Measurements from ENCODE around the gene TMEM117.

GRCh38 chr12:43882578-43883178 lies 46.8 kb downstream of the TMEM117 start:
- TF ChIP-seq YY1 (tag by site-specific recombination; IDR thresholded peaks at IDR 0.05) (no peak), ZNF24 (tag by site-specific recombination; IDR thresholded peaks at IDR 0.05) (no peak), SP3 (tag by site-specific recombination; IDR thresholded peaks at IDR 0.05) (no peak), ZBTB20 (tag by site-specific recombination; IDR thresholded peaks at IDR 0.05) (no peak), ZNF280D (tag by site-specific recombination; IDR thresholded peaks at IDR 0.05) (no peak), ZNF138 (tag by site-specific recombination; IDR thresholded peaks at IDR 0.05; ENCODE audit: borderline replicate concordance) (no peak), ZNF791 (tag by site-specific recombination; IDR thresholded peaks at IDR 0.05) (no peak), ZBTB11 (tag by site-specific recombination; conservative IDR thresholded peaks at IDR 0.05; ENCODE audit: low read depth) (no peak), ZNF76 (tag by site-specific recombination; IDR thresholded peaks at IDR 0.05; ENCODE audit: borderline replicate concordance, low read depth) (no peak)
- TF ChIP-seq, protein P1, sequence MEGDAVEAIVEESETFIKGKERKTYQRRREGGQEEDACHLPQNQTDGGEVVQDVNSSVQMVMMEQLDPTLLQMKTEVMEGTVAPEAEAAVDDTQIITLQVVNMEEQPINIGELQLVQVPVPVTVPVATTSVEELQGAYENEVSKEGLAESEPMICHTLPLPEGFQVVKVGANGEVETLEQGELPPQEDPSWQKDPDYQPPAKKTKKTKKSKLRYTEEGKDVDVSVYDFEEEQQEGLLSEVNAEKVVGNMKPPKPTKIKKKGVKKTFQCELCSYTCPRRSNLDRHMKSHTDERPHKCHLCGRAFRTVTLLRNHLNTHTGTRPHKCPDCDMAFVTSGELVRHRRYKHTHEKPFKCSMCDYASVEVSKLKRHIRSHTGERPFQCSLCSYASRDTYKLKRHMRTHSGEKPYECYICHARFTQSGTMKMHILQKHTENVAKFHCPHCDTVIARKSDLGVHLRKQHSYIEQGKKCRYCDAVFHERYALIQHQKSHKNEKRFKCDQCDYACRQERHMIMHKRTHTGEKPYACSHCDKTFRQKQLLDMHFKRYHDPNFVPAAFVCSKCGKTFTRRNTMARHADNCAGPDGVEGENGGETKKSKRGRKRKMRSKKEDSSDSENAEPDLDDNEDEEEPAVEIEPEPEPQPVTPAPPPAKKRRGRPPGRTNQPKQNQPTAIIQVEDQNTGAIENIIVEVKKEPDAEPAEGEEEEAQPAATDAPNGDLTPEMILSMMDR (tag by site-specific recombination; IDR thresholded peaks at IDR 0.05): peak; percentile 42; the same call in 1 of the 2 replicates
- TF ChIP-seq, protein P2, sequence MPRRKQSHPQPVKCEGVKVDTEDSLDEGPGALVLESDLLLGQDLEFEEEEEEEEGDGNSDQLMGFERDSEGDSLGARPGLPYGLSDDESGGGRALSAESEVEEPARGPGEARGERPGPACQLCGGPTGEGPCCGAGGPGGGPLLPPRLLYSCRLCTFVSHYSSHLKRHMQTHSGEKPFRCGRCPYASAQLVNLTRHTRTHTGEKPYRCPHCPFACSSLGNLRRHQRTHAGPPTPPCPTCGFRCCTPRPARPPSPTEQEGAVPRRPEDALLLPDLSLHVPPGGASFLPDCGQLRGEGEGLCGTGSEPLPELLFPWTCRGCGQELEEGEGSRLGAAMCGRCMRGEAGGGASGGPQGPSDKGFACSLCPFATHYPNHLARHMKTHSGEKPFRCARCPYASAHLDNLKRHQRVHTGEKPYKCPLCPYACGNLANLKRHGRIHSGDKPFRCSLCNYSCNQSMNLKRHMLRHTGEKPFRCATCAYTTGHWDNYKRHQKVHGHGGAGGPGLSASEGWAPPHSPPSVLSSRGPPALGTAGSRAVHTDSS (tag by site-specific recombination; IDR thresholded peaks at IDR 0.05): no peak
- TF ChIP-seq, protein P3, sequence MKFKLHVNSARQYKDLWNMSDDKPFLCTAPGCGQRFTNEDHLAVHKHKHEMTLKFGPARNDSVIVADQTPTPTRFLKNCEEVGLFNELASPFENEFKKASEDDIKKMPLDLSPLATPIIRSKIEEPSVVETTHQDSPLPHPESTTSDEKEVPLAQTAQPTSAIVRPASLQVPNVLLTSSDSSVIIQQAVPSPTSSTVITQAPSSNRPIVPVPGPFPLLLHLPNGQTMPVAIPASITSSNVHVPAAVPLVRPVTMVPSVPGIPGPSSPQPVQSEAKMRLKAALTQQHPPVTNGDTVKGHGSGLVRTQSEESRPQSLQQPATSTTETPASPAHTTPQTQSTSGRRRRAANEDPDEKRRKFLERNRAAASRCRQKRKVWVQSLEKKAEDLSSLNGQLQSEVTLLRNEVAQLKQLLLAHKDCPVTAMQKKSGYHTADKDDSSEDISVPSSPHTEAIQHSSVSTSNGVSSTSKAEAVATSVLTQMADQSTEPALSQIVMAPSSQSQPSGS (tag by site-specific recombination; IDR thresholded peaks at IDR 0.05; ENCODE audit: low read depth): no peak
- TF ChIP-seq, protein P4, sequence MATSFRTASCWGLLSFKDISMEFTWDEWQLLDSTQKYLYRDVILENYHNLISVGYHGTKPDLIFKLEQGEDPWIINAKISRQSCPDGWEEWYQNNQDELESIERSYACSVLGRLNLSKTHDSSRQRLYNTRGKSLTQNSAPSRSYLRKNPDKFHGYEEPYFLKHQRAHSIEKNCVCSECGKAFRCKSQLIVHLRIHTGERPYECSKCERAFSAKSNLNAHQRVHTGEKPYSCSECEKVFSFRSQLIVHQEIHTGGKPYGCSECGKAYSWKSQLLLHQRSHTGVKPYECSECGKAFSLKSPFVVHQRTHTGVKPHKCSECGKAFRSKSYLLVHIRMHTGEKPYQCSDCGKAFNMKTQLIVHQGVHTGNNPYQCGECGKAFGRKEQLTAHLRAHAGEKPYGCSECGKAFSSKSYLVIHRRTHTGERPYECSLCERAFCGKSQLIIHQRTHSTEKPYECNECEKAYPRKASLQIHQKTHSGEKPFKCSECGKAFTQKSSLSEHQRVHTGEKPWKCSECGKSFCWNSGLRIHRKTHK (tag by site-specific recombination; IDR thresholded peaks at IDR 0.05): no peak
- TF ChIP-seq, protein P5, sequence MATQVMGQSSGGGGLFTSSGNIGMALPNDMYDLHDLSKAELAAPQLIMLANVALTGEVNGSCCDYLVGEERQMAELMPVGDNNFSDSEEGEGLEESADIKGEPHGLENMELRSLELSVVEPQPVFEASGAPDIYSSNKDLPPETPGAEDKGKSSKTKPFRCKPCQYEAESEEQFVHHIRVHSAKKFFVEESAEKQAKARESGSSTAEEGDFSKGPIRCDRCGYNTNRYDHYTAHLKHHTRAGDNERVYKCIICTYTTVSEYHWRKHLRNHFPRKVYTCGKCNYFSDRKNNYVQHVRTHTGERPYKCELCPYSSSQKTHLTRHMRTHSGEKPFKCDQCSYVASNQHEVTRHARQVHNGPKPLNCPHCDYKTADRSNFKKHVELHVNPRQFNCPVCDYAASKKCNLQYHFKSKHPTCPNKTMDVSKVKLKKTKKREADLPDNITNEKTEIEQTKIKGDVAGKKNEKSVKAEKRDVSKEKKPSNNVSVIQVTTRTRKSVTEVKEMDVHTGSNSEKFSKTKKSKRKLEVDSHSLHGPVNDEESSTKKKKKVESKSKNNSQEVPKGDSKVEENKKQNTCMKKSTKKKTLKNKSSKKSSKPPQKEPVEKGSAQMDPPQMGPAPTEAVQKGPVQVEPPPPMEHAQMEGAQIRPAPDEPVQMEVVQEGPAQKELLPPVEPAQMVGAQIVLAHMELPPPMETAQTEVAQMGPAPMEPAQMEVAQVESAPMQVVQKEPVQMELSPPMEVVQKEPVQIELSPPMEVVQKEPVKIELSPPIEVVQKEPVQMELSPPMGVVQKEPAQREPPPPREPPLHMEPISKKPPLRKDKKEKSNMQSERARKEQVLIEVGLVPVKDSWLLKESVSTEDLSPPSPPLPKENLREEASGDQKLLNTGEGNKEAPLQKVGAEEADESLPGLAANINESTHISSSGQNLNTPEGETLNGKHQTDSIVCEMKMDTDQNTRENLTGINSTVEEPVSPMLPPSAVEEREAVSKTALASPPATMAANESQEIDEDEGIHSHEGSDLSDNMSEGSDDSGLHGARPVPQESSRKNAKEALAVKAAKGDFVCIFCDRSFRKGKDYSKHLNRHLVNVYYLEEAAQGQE (tag by site-specific recombination; IDR thresholded peaks at IDR 0.05): no peak
